Occipital lobe (tissue), 2 donors: ENCODE results near the gene HLA-DQB1. TPM values are rescaled to one million over a fixed set of nuclear protein-coding genes. Genes with fewer than 3 reads are reported as not detected.
"Not testable (repeated sequence)": the region's sequence is repeated elsewhere in the genome, so short reads cannot be mapped to it uniquely, and the experiment has no call there.

ENCODE experiments used
- DNase-seq: peaks from one replicate; lab custom pipeline; 2025; lab: John Stamatoyannopoulos, UW
- total RNA-seq: library from RNA; depleted of rRNA; stranded (reverse); fragments of >200 nt; gene quantifications from one replicate; pipeline ENCODE4 v1.2.3, GENCODE V29; 2014

HLA-DQB1 gene
- total RNA-seq: 0.16 TPM

DNA sequence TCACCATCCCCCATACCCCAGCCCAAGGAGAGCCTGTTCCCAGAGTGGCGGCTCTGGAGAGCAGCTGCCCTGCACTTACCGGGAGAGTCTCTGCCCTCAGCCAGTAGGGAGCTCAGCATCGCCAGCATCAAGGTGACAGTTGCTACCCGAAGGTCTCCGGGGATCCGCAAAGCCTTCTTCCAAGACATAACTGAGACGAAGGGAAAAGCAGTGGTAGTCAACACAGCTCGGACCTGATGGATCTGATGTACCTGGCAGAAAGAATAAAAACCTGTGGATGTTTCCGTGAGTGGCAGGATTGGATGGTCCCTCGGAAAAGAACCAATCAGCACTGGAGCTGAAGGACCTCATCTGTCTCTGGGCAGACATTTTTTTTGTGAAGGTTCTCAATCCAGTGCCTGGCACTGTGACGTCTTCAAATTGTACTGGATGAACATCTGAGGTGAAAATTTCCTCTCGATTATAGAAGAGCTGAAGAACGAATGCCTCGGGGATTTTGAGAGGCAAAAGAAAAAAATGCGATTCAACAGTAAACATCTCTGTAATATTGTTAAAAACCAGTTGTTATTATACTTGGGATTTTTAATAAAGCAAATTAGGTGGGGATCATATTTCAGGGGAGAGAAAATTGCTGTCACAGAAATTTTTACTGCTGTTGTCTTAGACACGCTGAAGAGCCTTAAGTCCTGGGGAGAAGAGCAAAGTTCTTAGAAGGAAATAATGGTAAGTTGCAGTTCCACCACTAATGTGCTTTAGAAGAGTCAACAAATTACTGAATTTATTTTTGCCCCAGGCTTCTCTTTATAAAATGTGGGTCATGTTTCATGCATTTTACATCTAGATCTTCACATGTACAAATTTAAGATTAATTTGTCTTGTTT, at the start of gene HLA-DQB1:
Gene HLA-DQB1, minus strand, starts transcription at position 238 of the 881 bp plus-strand sequence. Its CDS starts 50 bp downstream, at position 188.
- DNase-seq: no peak

DNA sequence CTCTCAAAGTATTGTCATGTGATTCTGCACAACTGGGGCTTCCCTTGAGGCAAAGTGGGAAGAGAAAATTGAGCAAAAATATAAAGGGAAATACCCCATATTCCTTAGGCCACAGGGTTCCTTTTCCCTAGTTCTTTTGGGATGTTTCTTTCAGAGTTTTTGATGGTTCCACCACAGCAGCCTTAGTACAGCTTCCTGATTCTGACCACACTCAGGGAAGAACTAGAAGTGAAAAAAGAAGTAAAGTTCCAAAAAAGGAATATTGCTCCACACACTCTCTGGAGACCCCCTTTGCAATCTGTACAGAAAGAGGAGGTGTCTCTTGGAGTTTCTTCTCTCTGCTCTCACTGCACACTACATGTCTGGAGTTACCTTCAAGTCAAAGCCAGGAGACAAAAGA, 46.8 kb upstream of the HLA-DQB1 start:
- no peak for DNase-seq

DNA sequence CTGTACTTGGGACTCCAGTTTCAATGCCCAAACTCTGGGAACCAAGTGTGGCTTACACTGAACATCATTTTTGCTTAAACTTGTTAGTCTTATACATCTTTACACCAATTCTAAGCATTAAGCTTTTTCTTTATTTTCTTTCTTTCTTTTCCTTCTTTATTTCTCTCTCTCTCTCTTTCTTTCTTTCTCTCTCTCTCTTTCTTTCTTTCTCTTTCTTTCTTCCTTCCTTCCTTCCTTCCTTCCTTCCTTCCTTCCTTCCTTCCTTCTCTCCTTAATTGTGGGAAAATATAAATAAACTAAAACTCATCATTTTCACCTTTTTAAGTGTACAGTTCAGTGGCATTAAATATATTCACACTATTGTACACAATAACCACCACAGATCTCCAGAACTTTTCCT, 43.2 kb upstream of the HLA-DQB1 start:
- DNase-seq: no peak

DNA sequence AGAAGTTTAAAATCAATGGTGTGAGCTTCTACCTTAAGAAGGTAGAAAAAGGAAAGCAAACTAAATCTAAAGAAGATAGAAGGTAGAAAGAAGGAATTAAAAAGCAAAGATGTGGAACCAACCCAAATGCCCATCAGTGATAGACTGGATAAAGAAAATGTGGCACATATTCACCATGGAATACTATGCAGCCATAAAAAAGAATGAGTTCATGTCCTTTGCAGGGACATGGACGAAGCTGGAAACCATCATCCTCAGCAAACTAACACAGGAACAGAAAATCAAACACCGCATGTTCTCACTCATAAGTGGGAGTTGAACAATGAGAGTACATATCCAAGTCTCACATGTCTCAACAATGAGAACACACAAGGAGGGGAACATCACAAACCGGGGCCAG, 38.7 kb upstream of the HLA-DQB1 start:
- not testable (repeated sequence) for DNase-seq

DNA sequence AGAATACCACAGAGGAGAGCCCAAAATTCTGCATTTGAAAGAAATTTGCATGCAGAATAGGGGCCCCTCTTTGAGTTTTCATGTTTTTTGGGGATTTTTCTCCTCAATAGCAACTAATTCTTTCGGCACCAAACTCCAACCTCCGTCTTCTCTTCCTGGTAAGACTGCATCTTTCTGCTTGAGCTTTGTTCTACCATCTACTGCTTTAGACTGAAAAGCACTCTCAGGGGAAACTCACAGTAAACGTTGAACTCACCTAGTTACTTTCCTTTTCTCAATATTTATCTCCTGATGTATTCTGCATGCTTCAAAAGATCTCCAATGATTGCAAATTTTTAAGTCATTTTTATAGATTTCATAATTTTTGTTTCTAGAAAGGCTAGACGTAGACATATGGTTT, 36.9 kb upstream of the HLA-DQB1 start:
- no peak for DNase-seq

DNA sequence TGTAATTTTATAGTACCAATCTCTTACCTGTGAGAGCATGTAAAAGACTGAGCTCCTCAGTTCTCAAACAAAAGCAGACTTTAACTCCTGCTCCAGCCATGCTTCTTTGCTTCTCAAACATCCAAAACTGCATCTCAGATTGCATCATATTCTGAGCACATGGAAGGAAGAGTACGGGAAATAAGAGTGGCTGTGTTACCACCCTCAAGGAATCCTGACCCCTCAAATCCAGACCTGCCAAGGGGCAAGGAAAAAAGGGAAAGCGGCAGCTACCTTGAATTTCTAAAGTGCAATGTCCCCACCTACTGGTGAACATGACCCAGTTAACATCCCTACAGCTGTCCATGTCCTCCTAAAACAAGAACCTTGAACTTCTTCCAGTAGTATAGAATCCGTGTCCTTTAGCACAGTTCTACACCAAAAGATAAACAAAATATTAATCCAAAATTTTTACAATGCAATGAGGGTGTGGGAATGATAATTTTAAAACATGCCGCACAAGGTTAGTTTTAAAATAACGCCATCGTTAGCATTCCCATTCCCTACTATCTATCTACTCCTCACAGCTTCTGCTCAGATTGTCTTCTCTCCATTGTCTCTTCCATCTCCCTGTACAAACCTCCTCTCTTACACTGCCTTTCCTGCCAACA, 34.1 kb upstream of the HLA-DQB1 start:
- DNase-seq: peak; percentile 9

DNA sequence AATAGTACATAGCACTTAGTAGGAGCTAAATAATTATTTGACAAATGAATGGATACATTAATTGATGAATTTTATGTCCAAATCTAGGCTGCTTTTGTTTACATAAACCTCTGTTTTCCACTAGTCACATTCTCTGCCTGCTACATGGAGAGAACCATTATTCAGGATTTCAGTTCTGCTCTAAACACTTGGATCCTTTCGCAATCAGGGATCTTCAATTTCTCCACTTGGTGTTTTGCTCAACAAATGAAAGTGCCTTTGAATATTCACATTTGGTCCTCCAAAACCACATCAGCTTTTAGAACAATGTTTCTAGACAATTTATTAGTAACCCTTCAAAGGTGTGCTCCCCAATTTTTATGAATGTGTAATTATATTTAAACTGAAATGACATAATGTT, 30.6 kb upstream of the HLA-DQB1 start:
- DNase-seq: no peak

DNA sequence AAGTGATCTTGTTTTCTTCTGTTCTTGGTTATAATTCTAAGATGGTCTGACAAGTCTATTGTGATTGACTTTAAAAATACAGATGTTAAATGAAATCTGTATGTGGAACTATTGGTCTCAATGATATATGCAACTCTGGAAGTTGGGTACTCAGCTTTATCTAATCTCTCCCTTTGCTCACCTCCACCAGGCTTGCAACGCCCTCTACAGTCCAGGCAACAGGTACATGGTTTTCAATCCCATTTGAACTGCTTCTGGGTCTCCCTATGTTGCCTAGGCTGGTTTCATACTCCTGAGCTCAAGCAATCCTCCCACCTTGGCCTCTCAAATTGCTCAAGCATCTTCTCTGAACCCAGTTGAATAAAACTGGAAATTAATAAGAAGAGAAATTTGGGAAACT, 25.6 kb upstream of the HLA-DQB1 start:
- no peak for DNase-seq

DNA sequence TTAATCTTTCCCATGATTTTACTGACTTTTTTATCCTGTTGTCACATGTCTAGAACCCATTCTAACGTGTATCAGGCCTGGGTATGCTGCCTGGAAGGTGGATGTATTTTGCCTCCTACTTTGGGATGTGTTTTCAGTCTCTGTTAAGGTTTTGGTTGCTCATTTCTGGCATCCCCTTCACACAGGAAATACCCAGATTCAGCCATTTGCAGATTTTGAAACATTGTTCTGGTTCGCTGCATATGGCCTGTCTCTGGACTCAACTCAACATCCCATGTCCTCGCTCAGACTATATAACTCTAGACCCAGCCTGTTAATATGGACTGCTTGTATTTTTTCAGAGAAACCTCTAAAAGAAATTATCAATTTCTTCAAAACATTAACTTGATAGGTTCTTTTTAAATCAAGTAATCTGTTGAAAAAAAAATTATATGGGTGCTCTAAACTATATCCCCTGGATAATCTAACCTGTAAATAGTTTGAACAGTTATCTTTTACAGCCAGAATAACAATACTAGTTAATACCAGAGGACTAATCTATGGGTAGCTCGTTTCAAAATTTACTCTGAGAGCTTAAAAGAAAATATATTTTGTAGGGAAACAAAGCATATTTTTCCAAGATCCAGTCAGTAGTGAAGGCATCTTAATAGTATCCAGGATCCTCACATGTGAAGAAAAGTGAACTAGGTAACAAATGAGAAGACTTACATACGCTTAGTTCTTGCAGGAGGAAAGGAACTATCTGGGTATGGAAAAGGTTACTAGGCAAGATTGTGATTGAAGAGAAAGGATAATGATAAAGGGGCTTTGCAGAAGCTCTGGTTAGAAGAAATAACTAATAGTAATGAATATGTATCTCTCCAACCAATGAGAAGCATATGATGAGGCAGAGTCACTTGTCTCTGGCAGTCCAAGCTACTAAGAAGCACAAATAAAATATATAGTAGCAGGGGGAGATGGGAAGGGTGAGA, 23.4 kb upstream of the HLA-DQB1 start:
- DNase-seq: no peak

DNA sequence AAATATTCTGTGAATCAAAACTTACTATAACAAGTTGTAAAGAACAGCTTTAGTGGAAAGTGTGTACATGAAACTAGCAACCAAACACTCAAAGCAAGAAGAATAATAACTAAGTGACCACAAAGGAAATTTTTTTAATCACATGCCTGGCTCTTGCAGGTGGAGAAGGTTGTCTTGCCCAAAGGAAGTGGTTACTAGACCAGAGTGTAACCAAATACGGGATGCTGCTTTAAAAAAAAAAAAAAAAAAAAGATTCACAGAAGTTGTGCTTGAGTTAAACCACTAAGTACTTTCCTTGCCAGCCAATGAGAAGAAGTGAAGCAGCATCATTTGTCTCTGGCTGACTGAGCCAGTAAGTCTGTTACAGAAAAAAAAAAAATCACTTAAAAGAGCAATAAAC, 19.1 kb upstream of the HLA-DQB1 start:
- no peak for DNase-seq

DNA sequence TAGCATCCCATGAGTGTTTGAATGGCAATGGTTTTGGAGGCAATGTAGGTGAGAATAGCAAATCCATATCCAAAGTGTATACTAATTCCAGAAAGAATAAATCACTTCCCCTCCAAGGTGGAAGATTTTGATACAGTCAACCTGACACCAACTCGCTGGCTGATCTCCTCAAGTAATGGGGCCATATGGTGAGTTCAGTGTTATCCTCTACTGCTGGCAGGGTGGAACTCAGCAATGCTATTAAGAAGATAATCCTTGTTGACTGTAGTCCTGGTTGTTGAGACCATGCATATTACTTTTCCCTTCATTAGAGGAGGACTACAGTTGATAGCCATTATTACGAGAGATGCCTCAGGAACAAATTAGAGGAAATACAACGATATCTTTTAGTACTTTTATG, 17.8 kb upstream of the HLA-DQB1 start:
- DNase-seq: no peak

DNA sequence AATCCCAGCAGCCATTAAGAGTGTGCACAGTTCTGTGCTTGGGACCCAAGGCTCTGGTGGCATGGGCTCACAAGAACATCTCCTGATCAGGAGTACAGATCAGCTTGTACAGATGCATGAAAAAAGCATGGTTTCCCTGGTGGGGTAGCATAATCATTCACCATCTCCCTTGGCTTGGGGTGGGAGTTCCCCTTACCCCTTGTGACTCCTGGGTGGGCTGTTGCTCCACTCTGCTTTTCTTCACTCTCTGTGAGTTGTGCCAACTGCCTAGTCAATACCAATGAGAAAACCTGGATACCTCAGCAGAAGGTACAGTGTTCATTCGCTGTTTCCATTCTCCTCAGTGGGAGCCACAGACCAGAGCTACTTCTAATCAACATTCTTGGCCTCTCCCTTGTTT, 13.6 kb upstream of the HLA-DQB1 start:
- no peak for DNase-seq

DNA sequence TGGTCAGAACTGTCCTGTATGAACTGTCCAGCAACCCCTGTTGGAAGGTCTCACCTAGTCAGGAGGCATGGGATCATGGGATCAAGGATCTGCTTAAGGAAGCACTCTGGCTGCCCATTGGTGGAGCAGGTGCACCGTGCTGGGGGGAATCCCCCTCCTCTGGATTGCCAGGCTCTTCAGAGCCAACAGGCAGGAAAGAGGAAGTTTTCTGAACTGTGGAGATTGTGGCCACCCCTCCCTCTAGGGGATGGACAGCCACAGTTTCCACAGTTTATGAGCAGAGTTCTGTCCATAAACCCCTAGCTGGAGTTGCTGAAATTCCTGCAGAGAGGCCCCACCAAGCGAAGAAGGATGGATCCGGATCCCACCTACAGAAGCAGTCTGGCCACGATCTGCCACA, 13.0 kb upstream of the HLA-DQB1 start:
- no peak for DNase-seq

DNA sequence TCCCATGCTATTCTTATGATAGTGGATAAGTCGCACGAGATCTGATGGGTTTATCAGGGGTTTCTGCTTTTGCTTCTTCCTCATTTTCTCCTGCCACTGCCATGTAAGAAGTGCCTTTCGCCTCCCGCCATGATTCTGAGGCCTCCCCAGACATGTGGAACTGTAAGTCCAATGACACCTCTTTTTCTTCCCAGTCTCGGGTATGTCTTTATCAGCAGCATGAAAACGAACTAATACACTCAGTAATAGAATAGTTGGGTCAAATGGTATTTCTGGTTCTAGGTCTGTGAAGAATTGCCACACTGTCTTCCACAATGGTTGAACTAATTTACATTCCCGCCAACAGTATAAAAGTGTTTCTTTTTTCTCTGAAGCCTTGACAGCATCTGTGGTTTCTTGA, 7.7 kb upstream of the HLA-DQB1 start:
- not testable (repeated sequence) for DNase-seq

DNA sequence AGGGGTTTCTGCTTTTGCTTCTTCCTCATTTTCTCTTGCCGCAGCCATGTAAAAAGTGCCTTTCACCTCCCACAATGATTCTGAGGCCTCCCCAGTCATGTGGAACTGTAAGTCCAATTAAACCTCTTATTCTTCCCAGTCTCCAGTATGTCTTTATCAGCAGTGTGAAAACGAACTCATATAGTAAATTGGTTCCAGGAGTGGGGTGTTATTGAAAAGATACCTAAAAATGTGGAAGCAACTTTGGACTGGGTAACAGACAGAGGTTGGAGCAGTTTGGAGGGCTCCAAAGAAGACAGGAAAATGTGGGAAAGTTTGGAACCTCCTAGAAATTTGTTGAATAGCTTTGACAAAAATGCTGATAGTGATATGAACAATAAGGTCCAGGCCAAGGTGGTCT, 5.5 kb upstream of the HLA-DQB1 start:
- not testable (repeated sequence) for DNase-seq

DNA sequence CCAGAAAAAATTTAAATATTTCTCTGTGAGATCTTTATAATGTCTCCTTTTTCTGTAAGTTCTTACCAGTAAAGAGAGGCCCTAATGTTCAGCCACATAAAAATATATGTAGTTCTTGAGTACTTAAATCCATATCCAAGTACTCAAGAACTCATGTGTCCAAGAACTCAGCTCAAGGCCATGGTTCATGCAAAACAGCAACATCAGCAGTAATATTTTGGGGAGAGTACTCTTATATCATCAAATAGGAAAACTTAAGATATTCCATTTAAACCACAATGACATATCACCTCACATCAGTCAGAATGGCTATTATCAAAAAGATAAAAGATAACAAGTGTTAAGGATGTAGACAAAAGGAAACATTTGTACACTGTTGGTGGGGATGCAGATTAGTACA, 3.4 kb upstream of the HLA-DQB1 start:
- DNase-seq: no peak

DNA sequence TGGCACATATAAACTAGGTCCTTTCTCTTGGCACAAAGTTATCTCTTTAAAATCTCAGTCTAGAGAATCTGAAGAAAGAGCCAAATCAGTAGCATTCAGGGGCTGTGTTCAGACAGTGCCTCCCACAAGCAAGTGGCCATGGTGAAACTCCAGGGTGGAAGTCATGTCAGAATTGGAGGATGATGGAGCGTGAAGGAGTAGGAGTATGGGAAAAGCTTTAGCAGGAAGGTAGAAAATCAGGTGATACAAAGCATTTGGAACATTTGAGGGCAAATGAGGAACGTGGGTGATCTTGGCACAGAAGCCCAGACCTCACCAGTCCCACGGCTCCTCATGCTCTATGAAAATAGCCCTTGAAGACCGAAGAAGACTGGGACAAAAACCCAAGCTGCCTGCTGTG, 2.8 kb upstream of the HLA-DQB1 start:
- no peak for DNase-seq

DNA sequence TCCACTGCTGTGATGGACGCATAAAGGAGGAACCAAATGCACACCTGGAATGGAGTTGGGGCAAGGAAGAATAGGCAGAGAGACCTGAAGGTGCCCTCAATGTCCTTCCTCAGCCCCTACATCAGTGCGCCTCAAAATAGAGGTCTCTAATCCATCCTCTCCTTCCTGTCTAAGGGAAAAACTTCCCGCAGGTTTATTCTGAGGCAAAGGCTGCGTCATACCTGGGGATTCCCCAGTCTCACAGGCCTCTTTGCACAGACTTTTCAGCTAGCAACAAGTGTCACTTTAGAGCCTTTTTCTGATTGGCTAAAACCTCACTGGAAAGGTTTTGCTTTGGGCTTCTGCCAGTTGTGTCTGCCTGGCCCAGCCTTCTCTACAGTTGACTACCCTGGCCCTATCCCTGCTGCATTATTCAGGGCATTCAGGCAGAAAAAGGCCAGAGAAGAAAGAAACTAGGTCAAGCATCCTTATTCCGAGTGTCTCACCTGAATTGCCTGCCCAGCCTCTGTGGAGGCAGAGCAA, 1.8 kb upstream of the HLA-DQB1 start:
- no peak for DNase-seq

DNA sequence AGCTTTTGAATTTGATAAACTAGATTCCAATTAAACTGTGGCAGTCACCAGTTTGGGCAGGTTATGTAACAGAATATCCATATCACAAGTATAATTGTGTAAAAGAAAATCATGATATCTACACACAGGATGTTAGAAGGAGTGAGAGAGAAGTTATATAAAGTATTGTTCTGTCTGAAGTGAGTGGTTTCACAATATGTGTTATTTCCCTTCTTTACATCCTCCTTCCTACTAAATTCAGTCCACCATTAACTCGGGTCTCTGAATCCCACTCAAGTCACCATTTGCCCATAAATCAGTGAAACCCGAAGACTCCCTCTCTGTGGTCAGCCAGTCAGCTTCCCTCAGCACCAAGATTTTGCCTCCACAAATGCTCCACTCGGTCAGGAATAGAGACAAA, 796 bp downstream of the HLA-DQB1 start:
- no peak for DNase-seq

DNA sequence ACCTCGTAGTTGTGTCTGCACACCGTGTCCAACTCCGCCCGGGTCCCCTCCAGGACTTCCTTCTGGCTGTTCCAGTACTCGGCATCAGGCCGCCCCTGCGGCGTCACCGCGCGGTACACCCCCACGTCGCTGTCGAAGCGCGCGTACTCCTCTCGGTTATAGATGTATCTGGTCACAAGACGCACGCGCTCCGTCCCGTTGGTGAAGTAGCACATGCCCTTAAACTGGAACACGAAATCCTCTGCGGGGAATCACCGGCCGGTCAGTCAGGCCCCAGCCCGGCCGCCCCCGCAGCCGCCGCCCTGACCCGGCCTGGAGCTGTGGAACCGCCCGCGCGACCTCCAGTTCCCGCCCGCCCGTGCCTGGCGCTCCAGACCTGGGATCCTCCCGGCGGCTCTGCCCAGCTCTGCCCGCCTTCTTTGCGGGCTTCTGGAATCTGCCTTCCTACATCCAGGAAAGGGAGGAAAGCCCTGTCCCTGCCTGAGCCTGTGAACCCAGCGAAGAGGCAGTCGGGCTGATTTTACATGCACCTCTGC, 1.6 kb downstream of the HLA-DQB1 start:
- no peak for DNase-seq

DNA sequence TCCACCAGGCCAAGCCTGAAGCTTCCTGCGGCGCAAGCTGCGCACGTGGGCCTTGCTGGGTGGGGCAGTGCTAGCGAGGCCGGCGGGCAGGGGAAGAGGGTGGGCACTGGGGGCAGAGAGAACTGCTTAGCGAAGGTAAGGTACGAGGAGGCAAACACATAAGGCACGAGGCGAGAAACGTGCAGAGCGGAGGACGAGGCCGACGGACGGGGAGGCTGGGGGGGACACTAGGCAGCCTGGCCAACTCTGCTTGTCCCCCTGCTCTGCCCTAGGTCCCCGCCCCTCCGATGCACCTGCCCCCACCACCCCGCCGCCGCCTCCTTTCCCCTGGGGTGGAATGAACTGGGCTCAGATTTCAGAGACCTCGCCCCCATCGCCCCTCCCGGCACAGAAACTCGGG, 2.1 kb downstream of the HLA-DQB1 start:
- DNase-seq: no peak
